ENCODE measurements around the gene PRELP. TPM values are rescaled to one million over a fixed set of nuclear protein-coding genes. Genes with fewer than 3 reads are reported as not detected.

PRELP gene
- total RNA-seq, 4 donors from 2014 or later = 67.3 to 115 (median 83.2) TPM

DNA sequence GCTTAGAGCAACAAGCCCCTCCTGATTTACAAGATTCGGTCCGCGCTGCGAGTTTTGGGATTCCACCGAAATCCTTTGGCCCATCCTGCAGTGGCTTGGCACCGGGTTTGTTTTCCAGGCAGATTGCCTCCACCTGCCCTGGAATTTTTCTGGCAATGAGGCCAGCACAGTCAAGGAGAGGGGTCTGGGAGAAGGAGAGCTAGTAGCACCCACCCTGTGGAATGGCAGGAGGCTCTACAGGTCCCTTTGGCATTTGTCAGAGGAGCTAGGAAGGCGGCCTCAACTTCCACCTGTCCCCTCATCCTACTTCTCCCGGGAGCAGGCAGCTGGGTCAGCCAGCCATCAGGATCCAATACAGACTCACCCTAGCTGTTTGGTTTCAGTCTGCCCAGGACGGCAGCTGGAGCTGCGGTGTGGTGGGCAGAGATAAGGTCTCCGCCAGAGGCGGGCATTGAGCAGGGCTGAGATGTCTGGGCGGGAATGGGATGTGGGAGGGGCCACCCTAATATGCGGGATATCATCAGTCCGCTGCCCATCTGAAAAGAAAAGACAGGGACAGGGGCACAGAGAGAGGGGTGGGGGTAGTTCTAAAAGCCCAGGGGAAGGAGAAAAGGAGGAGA lies 37.8 kb upstream of the PRELP start:
- DNase-seq (ENCODE audit: low spot score) (no peak), ATAC-seq (ENCODE audit: low FRiP score) (no peak)
- TF ChIP-seq, protein P1, sequence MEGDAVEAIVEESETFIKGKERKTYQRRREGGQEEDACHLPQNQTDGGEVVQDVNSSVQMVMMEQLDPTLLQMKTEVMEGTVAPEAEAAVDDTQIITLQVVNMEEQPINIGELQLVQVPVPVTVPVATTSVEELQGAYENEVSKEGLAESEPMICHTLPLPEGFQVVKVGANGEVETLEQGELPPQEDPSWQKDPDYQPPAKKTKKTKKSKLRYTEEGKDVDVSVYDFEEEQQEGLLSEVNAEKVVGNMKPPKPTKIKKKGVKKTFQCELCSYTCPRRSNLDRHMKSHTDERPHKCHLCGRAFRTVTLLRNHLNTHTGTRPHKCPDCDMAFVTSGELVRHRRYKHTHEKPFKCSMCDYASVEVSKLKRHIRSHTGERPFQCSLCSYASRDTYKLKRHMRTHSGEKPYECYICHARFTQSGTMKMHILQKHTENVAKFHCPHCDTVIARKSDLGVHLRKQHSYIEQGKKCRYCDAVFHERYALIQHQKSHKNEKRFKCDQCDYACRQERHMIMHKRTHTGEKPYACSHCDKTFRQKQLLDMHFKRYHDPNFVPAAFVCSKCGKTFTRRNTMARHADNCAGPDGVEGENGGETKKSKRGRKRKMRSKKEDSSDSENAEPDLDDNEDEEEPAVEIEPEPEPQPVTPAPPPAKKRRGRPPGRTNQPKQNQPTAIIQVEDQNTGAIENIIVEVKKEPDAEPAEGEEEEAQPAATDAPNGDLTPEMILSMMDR (IDR thresholded peaks at IDR 0.05) = no peak

DNA sequence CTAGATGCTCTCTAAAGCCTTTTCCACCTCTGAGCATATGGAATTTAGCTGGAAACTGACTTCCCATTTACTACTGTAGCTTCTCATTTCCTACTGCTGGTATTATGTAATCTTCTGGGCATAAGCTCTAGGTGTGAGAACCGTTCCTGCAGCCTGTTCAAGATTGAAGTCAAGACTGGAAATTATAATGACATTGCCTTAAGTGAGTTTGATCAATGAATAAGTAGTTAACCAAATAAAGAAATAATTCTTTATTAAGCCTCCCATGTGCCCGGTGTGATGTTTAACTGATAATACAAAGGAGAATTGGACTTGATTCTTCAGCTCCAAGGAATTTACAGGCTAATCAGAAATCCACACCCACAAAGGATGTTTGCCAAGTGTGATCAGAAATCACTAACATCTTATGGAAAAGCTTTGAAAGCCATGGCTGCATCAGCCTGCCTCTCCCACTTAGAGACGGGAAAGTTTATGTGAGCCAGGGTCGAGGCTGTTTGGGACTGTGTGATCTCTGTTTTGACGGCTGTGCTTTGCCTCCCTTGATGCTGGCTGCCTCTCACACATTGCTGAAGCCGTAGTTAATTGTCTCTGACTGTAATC lies 36.4 kb upstream of the PRELP start:
- TF ChIP-seq, protein P1 (IDR thresholded peaks at IDR 0.05) = no peak
- DNase-seq (ENCODE audit: low spot score) (no peak), ATAC-seq (ENCODE audit: low FRiP score) (no peak)

DNA sequence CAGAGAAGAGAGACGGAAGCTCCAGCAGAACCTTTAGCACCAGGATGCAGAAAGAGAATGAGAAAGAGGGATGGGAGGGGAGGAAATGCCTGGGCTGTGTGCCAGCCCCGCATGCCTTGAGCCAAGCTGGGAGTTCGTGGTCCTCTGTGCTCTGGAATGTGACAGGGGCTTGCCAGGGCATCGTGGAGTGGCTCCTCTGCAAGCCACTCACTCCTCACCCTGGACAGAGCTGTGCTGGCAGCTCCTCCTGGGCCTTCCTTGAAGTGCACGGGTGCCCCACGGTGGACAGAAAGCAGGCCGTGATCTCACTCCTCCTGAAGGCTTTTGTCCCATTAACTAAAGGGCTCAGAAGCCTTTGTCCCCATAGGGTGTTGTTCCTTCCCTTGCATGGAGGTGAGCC lies 34.8 kb upstream of the PRELP start:
- TF ChIP-seq, protein P1 (IDR thresholded peaks at IDR 0.05) = no peak
- DNase-seq (ENCODE audit: low spot score) = no peak
- ATAC-seq (ENCODE audit: low FRiP score) = peak; percentile 72

DNA sequence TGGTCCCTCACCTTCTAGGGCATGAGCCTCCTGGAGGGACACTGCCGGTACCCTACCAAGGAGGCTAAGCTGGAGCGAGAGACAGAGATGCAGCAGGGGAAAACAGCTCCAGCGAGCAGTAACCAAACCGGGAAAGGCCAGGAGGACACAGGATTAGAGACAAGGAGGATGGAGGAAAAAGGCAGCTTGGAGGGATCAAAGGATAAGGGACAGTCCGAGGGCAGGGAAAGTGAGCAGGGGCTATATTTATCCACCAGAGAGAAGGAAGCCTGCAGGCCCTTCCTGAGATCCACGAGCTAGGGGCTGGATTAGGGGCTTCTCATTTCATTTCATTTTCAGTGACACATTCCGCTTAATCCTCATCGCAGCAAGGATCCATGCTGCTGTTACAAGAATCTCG lies 33.8 kb upstream of the PRELP start:
- no peak for DNase-seq (ENCODE audit: low spot score)
- TF ChIP-seq, protein P1 (IDR thresholded peaks at IDR 0.05) = no peak
- no peak for ATAC-seq (ENCODE audit: low FRiP score)

DNA sequence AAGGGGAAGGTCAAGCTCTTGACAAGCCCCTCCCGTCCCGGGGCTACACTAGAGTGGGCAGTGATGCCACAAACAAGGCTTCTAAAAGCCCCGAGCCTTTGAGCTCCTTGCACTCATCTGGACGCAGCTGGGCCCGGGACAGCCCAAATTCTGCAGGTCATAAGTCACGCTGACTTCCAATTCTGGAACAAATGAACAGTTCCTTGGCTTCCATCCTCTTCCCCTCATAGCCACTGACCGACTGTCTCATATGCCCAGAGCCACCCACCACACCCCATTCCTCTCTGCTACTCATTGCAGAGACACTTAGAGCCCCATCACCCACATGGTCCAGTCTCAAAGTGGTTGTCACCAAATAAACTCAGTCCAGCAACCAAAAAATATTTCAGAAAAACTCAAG lies 32.8 kb upstream of the PRELP start:
- ATAC-seq (ENCODE audit: low FRiP score) (no peak), DNase-seq (ENCODE audit: low spot score) (no peak)
- TF ChIP-seq, protein P1 (IDR thresholded peaks at IDR 0.05) = no peak

DNA sequence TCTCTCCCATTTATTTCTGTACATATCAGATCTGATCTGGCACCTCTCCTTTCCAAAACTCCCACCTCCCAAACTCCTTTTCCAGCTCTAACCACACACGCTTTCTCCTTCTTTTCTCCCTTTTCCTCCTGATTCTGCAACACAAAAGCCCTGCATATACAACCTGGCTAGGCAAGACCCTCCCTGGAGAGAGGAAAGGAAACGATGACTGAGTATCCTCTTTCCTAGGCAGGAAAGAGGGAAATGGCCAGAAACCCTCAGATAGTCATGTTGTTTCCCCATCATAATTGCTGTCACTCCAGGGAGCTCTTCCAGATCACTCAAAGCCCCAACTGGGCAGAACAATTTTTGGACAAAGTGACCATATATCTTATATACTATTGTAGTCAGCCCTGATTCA lies 32.3 kb upstream of the PRELP start:
- TF ChIP-seq, protein P1 (IDR thresholded peaks at IDR 0.05) = no peak
- ATAC-seq (ENCODE audit: low FRiP score) (no peak), DNase-seq (ENCODE audit: low spot score) (no peak)

DNA sequence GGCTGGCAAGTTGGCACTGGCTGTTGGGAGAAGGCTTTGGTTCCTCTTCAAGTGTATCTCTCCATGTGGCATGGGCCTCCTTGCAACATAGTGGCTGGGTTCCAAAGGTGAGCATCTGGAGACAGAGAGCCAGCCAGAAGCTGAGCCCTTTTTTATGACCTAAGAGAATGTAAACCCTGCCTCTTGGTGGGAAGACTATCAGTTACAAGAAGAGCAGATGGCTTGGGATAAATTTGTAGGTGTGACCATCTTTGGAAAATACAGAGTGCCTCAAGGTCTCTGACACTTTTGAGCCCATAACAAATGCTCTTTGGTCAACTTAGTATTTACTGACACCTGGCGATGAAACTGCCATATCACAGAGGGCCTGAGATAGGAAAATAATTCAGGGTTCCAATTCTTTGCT lies 31.4 kb upstream of the PRELP start:
- DNase-seq (ENCODE audit: low spot score) (no peak), ATAC-seq (ENCODE audit: low FRiP score) (no peak)
- TF ChIP-seq, protein P1 (IDR thresholded peaks at IDR 0.05) = no peak

Data from omental fat pad (tissue), 4 donors.